Body of pancreas (tissue), 2 donors: Measurements from ENCODE around the gene NR1H3. TPM values are rescaled to one million over a fixed set of nuclear protein-coding genes. Genes with fewer than 3 reads are reported as not detected.

Experiments used
- total RNA-seq, 2 donors: library from RNA; depleted of rRNA; stranded (reverse); fragments of >200 nt; gene quantifications; one replicate each; pipeline ENCODE4 v1.1.0, GENCODE V29; 2016

NR1H3 gene
- total RNA-seq, 2 donors from 2014 or later = 17.9 to 33.9 TPM

Other genes with a start within 250 kb of the NR1H3 start
- 100 to 1,000 TPM; 143 to 212 TPM for gene ARFGAP2, start 81.1 kb upstream of the NR1H3 start, total RNA-seq
- gene PACSIN3, start 71.6 kb upstream of the NR1H3 start, total RNA-seq = 10 to 100 TPM; 30.7 to 56.0 TPM
- gene DDB2, start 43.0 kb upstream of the NR1H3 start, total RNA-seq = 10 to 100 TPM; 10.9 to 33.2 TPM
- gene ACP2, start 9.2 kb upstream of the NR1H3 start, total RNA-seq = 10 to 100 TPM; 31.6 to 43.1 TPM
- 10 to 100 TPM; 22.8 to 41.2 TPM for gene MADD, start 12.1 kb downstream of the NR1H3 start, total RNA-seq
- gene MYBPC3, start 94.7 kb downstream of the NR1H3 start, total RNA-seq = not detected
- gene SPI1, start 120.6 kb downstream of the NR1H3 start, total RNA-seq = 10 to 100 TPM in 1 of 2 donors, 1 to 10 TPM in 1; 7.5 to 10.9 TPM
- 10 to 100 TPM; 54.7 TPM for gene SLC39A13, start 150.6 kb downstream of the NR1H3 start, total RNA-seq
- 10 to 100 TPM; 43.8 to 62.8 TPM for gene PSMC3, start 168.4 kb downstream of the NR1H3 start, total RNA-seq
- not detected for gene RAPSN, start 191.1 kb downstream of the NR1H3 start, total RNA-seq